Renal pelvis (tissue), 12 donors: ENCODE data around the gene THG1L. TPM values are rescaled to one million over a fixed set of nuclear protein-coding genes. Genes with fewer than 3 reads are reported as not detected.
"Not testable (repeated sequence)": the region's sequence is repeated elsewhere in the genome, so short reads cannot be mapped to it uniquely, and the experiment has no call there.

Experiments
- DNase-seq: peaks from one replicate; pipeline ENCODE4 v3.0.0-alpha.2; 2013
- long read RNA-seq, 16 experiments: transcript quantifications; one replicate each; lab custom pipeline, GENCODE V29; 2026
- polyA plus RNA-seq, 3 donors: library from polyadenylated mRNA; unstranded; fragments of 120-200 nt; gene quantifications; one replicate each; pipeline ENCODE4 v1.2.1, GENCODE V29; 2013; ENCODE audit not compliant: insufficient read length in 3 of 3

THG1L gene
- polyA plus RNA-seq: 10 to 100 TPM; 24.4 to 26.7 (median 26.0) TPM
- long read RNA-seq, donor 1, transcript THG1L-201 (6 exons, 3,107 nt): major isoform, 18 of 18 reads
- long read RNA-seq, donor 1, partial matches to known transcripts: 0 of 18 reads
- long read RNA-seq, donor 1, other reads (novel, unspliced or antisense): 0 of 18 reads
- long read RNA-seq, donor 2, transcript THG1L-201 (6 exons, 3,107 nt): major isoform, 18 of 25 reads
- long read RNA-seq, donor 2, partial matches to known transcripts: 6 of 25 reads
- long read RNA-seq, donor 2, other reads (novel, unspliced or antisense): 0 of 25 reads
- long read RNA-seq, donor 3, transcript THG1L-201 (6 exons, 3,107 nt): major isoform, 17 of 24 reads
- long read RNA-seq, donor 3, partial matches to known transcripts: 7 of 24 reads
- long read RNA-seq, donor 3, other reads (novel, unspliced or antisense): 0 of 24 reads
- long read RNA-seq, donor 4, transcript THG1L-201 (6 exons, 3,107 nt): major isoform, 15 of 15 reads
- long read RNA-seq, donor 4, partial matches to known transcripts: 0 of 15 reads
- long read RNA-seq, donor 4, other reads (novel, unspliced or antisense): 0 of 15 reads
- long read RNA-seq, donor 5, transcript THG1L-201 (6 exons, 3,107 nt): major isoform, 12 of 12 reads
- long read RNA-seq, donor 5, partial matches to known transcripts: 0 of 12 reads
- long read RNA-seq, donor 5, other reads (novel, unspliced or antisense): 0 of 12 reads
- long read RNA-seq, donor 6, transcript THG1L-201 (6 exons, 3,107 nt): major isoform, 11 of 12 reads
- long read RNA-seq, donor 6, partial matches to known transcripts: 0 of 12 reads
- long read RNA-seq, donor 6, other reads (novel, unspliced or antisense): 0 of 12 reads
- long read RNA-seq, donor 7, transcript THG1L-201 (6 exons, 3,107 nt): major isoform, 10 of 18 reads
- long read RNA-seq, donor 7, partial matches to known transcripts: 8 of 18 reads
- long read RNA-seq, donor 7, other reads (novel, unspliced or antisense): 0 of 18 reads
- long read RNA-seq, donor 8, transcript THG1L-201 (6 exons, 3,107 nt): major isoform, 5 of 5 reads
- long read RNA-seq, donor 8, partial matches to known transcripts: 0 of 5 reads
- long read RNA-seq, donor 8, other reads (novel, unspliced or antisense): 0 of 5 reads
- long read RNA-seq, donor 9, transcript THG1L-201 (6 exons, 3,107 nt): major isoform, 10 of 21 reads
- long read RNA-seq, donor 9, partial matches to known transcripts: 11 of 21 reads
- long read RNA-seq, donor 9, other reads (novel, unspliced or antisense): 0 of 21 reads
- long read RNA-seq, donor 10, transcript THG1L-201 (6 exons, 3,107 nt): major isoform, 6 of 17 reads
- long read RNA-seq, donor 10, partial matches to known transcripts: 9 of 17 reads
- long read RNA-seq, donor 10, other reads (novel, unspliced or antisense): 0 of 17 reads
- long read RNA-seq, donor 11, partial matches to known transcripts: 7 of 11 reads
- long read RNA-seq, donor 11, other reads (novel, unspliced or antisense): 0 of 11 reads
- long read RNA-seq, donor 12, transcript THG1L-201 (6 exons, 3,107 nt): major isoform, 22 of 28 reads
- long read RNA-seq, donor 12, partial matches to known transcripts: 6 of 28 reads
- long read RNA-seq, donor 12, other reads (novel, unspliced or antisense): 0 of 28 reads
- long read RNA-seq, donor 13, transcript THG1L-201 (6 exons, 3,107 nt): major isoform, 8 of 15 reads
- long read RNA-seq, donor 13, partial matches to known transcripts: 5 of 15 reads
- long read RNA-seq, donor 13, other reads (novel, unspliced or antisense): 0 of 15 reads
- long read RNA-seq, donor 14, transcript THG1L-201 (6 exons, 3,107 nt): major isoform, 14 of 36 reads
- long read RNA-seq, donor 14, partial matches to known transcripts: 21 of 36 reads
- long read RNA-seq, donor 14, other reads (novel, unspliced or antisense): 0 of 36 reads
- long read RNA-seq, donor 15, transcript THG1L-201 (6 exons, 3,107 nt): major isoform, 18 of 18 reads
- long read RNA-seq, donor 15, partial matches to known transcripts: 0 of 18 reads
- long read RNA-seq, donor 15, other reads (novel, unspliced or antisense): 0 of 18 reads
- long read RNA-seq, donor 16, transcript THG1L-201 (6 exons, 3,107 nt): major isoform, 11 of 18 reads
- long read RNA-seq, donor 16, partial matches to known transcripts: 7 of 18 reads
- long read RNA-seq, donor 16, other reads (novel, unspliced or antisense): 0 of 18 reads

- DNase-seq: peak; percentile 98
These were observed at the start of gene THG1L for GRCh38 chr5:157731272-157732129. Gene THG1L, plus strand, starts transcription at chr5:157731420. Its CDS starts 21 bp downstream, at chr5:157731441.

GRCh38 chr5:157682257-157682656 lies 49.0 kb upstream of the THG1L start:
- DNase-seq: no peak

GRCh38 chr5:157686276-157687197 lies 44.7 kb upstream of the THG1L start:
- not testable (repeated sequence) for DNase-seq

GRCh38 chr5:157687198-157687554 lies 44.0 kb upstream of the THG1L start:
- no peak for DNase-seq

- DNase-seq: no peak
These were observed 41.1 kb upstream of the THG1L start for GRCh38 chr5:157689942-157690689.

GRCh38 chr5:157690690-157691433 lies 40.4 kb upstream of the THG1L start:
- no peak for DNase-seq

- not testable (repeated sequence) for DNase-seq
These were observed 37.4 kb upstream of the THG1L start for GRCh38 chr5:157693816-157694215.

GRCh38 chr5:157696154-157696553 lies 35.1 kb upstream of the THG1L start:
- not testable (repeated sequence) for DNase-seq

- not testable (repeated sequence) for DNase-seq
These were observed 32.5 kb upstream of the THG1L start for GRCh38 chr5:157698674-157699073.

GRCh38 chr5:157703736-157704135 lies 27.5 kb upstream of the THG1L start:
- no peak for DNase-seq

- DNase-seq: no peak
These were observed 22.4 kb upstream of the THG1L start for GRCh38 chr5:157708866-157709265.

- no peak for DNase-seq
These were observed 21.9 kb upstream of the THG1L start for GRCh38 chr5:157709346-157709745.

- no peak for DNase-seq
These were observed 20.8 kb upstream of the THG1L start for GRCh38 chr5:157710431-157710830.

GRCh38 chr5:157710882-157711281 lies 20.3 kb upstream of the THG1L start:
- DNase-seq: no peak

- no peak for DNase-seq
These were observed 17.2 kb upstream of the THG1L start for GRCh38 chr5:157713830-157714595.

GRCh38 chr5:157714596-157714864 lies 16.7 kb upstream of the THG1L start:
- no peak for DNase-seq
